NCI-H1092 (cell line): ENCODE results near the gene RRP9.

Experiments used
- DNase-seq: peaks from one replicate; lab custom pipeline; 2025; lab: John Stamatoyannopoulos, UW

RRP9 gene

DNA sequence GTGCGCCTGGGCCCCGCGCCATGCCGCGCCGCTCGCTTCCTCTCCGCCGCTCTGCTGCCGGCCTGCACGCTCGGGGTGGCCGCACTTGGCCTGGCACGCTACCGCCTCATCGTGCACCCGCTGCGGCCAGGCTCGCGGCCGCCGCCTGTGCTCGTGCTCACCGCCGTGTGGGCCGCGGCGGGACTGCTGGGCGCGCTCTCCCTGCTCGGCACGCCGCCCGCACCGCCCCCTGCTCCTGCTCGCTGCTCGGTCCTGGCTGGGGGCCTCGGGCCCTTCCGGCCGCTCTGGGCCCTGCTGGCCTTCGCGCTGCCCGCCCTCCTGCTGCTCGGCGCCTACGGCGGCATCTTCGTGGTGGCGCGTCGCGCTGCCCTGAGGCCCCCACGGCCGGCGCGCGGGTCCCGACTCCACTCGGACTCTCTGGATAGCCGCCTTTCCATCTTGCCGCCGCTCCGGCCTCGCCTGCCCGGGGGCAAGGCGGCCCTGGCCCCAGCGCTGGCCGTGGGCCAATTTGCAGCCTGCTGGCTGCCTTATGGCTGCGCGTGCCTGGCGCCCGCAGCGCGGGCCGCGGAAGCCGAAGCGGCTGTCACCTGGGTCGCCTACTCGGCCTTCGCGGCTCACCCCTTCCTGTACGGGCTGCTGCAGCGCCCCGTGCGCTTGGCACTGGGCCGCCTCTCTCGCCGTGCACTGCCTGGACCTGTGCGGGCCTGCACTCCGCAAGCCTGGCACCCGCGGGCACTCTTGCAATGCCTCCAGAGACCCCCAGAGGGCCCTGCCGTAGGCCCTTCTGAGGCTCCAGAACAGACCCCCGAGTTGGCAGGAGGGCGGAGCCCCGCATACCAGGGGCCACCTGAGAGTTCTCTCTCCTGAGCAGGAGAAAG is 14.4 kb upstream of the RRP9 start:
- DNase-seq: no peak

DNA sequence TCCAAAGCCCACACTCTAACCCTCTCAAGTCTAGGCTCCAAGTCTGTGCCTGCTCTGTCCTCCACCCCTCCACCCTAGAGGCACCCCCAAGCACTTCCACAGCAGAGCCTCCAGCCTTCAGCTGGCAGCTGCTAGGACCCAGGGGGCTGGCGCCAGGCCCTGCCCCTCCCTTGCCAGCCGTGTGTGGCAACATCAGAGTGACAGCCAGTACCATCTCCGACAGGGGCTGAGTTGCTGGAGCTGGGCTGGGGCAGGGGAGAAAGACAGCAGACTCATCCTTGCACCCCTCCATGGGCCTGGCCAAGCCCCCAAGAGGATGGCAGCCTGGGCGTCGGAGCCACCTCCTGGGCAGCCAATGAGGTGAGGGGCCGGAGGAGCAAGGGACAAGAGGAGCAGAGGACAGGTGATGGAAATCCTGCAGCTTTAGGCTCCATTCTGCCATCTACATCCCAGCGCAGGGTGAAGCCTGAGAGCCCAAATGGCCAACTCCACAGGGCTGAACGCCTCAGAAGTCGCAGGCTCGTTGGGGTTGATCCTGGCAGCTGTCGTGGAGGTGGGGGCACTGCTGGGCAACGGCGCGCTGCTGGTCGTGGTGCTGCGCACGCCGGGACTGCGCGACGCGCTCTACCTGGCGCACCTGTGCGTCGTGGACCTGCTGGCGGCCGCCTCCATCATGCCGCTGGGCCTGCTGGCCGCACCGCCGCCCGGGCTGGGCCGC is 13.6 kb upstream of the RRP9 start, which contains the start of gene GPR62:
Gene GPR62 (plus strand): TSS at position 207 of the 718 bp plus-strand sequence. CDS start 272 bp downstream, at position 479.
- no peak for DNase-seq

GRCh38 chr3:51954713-51955112 is 13.0 kb upstream of the RRP9 start:
- DNase-seq: no peak

DNA sequence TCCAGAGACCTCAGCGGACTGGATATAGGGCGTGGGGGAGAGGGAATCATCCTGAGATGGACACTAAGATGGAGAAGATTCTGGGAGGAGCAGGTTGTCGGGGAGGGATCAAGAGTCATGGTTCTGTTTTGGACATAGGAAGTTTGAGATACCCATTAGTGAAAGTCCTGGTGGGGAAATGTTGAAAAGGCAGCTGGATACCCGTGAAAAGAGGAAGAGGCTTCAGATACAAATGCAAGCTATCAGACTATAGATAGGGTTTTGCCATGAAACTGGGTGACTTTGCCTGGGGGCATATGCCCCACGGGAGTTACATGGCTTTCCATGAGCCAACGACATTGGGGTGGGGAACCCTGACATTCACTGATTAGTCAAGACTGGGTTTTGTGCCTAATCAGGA is 12.4 kb upstream of the RRP9 start:
- DNase-seq: no peak

DNA sequence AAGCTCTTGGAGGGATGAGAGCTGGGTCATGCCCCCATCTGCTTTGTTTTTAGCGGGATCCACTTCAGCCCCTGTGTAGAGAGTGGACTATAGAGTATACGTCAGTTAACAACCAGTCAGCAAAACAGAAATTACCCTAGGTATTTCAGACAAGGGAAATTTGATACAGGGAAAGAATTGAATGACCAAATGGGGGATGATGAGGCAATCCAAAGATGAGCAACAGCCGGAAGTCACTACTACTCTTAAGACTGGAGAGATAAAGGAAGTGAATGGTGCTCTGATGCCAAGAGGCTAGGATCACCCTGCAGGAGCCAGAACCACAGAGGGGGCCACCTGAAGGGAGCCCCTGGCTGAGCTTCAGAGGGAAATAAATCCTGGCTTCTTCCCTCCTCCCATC is 11.7 kb upstream of the RRP9 start:
- DNase-seq: no peak

DNA sequence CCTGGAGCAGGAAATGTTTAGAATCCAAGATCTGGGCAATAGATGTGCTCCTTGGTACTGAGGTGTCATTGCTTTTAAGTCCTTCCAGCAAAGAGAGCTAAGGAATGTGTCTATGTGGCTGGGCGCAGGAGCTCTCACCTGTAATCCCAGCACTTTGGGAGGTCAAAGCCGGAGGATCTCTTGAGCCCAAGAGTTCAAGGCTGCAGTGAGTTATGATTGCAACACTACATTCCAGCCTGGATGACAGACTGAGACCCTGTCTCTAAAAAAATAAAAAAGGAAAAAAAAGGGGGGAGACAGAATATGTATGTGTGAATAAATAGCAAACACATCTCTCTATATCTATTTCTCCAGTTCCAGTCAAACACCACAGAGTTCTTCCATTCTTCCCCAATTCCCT is 9.2 kb upstream of the RRP9 start:
- no peak for DNase-seq

GRCh38 chr3:51949121-51949520 is 7.4 kb upstream of the RRP9 start:
- DNase-seq: no peak

GRCh38 chr3:51948016-51948580 is 6.4 kb upstream of the RRP9 start:
- DNase-seq: no peak

DNA sequence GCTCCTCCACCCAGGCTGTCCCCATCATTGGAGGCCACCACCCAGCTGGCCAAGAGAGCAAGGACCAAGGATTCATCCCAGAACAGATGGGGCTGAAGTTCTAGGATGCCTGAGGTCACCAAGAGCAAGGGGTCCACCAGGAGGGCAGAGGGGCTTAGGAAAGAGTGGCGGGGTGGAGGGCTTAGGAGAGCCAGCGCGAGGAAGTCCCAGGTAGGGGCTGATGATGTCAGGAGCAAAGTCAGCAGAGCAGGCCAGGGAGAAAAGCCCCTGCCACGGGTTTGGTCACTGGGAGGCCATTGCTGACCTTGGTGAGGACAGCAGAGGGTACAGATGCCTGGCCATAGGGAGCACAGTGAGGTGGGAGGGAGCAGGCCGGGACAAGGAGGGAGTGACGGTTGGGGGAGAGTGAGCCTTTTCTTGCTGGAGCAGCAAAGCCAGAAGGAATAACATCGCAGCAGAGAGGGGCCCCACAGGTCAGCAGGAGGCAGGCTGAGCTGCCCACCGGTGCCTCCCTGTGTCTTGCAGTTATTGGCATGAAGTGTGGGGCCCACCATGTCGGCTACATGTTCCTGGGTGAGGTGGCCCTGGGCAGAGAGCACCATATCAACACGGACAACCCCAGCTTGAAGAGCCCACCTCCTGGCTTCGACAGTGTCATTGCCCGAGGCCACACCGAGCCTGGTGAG is 5.7 kb upstream of the RRP9 start:
- DNase-seq: no peak

DNA sequence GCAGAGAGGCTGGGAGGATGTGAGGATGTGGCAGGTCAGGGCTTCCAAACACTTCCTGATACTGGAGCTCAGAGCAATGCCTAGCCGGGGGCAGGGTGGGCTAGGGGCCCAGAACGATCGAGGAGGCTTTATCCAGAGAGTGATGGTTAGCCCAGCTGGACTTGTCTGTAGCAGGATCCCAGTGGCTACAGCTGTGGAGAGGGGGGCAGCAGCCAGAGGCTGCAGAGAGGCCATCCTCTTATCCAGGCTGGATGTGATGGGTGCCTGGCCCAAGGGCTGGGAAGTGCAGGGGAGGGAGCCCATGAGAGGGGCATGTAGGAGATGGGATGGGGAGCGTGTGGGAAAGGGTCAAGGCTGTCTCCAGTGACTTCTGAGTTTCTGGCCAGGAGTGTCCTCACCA is 5.1 kb upstream of the RRP9 start:
- no peak for DNase-seq

- DNase-seq: no peak
These were observed 4.4 kb upstream of the RRP9 start for GRCh38 chr3:51945926-51946705.

DNA sequence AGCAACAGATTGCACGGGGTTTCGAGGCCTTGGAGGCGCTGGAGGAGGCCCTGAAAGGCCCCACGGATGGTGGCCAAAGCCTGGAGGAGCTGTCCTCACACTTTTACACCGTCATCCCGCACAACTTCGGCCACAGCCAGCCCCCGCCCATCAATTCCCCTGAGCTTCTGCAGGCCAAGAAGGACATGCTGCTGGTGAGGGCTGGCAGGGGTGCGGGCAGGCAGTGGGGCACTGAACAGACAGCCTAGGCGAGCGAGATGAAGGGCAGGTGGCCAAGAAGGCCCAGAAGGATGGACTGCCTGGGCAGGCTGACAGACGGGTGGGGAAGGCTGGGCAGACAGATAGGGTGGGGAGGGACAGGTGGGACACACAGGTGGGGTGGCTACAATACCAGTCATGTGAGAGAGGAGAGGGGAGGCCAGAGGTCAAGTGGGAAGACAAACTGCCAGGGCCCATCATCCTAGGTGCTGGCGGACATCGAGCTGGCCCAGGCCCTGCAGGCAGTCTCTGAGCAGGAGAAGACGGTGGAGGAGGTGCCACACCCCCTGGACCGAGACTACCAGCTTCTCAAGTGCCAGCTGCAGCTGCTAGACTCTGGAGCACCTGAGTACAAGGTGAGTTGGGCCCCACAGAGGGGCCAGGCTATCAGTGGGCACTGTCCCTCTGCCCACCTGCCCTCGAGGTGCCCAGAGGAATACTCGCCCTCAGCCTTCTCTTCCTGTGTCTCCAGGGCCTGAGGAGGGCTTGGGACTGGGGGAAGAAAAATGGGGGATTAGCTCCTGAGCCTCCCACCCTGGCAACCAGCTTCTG is 3.5 kb upstream of the RRP9 start:
- no peak for DNase-seq

DNA sequence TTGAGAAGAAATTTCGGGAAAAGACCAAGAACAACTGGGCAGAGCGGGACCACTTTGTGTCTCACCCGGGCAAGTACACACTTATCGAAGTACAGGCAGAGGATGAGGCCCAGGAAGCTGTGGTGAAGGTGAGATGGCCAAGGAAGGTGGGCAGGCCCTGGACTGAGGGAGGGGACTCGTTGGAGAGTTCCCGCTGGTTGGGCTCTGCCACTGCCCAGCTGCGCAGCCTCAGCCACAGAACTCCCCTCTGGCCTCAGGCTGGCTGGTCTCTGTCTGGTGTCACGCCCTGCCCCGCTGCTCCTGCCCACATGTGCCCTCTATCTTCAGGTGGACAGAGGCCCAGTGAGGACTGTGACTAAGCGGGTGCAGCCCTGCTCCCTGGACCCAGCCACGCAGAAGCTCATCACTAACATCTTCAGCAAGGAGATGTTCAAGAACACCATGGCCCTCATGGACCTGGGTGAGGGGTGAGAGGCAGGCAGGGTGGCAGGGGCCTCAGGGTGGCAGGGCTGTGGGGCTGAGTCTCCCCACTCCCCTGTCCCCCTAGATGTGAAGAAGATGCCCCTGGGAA is 2.8 kb upstream of the RRP9 start:
- DNase-seq: no peak

- DNase-seq: no peak
These were observed 2.0 kb upstream of the RRP9 start for GRCh38 chr3:51943451-51944391.

DNA sequence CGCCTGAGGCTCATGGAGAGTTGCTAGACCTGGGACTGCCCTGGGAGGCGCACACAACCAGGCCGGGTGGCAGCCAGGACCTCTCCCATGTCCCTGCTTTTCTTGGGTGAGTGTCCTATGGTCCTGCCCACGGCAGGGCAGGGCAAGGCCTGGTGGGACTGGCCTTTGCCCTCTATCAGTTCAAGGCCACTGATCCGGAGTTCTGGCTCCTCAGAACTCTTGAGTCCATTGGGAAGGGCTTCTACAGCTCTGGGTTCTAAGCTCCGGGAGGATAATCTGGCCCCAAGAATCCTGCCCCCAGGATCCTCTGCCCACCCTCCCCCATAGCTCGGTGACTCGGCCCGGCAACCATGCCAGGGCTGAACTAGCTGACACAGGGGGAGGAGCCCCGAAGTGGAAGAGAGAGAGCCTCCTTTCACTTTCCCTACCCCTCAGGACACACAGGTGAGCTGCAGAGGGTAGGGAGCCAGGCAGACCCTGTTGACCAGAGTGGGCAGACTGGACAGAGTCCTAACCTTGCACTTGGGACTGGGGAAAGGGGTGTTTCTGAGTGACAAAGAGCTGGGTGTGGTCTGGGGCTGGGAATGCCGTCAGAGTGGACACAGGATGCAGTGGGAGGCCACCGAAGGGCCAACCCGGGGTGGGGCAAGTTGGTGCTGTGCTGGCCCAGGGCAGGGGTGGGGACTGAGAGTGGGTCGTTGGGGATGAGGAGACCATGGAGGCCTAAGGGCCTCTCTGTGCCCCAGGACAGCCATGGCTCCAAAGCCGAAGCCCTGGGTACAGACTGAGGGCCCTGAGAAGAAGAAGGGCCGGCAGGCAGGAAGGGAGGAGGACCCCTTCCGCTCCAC is 1.1 kb upstream of the RRP9 start:
- DNase-seq: no peak

- DNase-seq: no peak
These were observed 274 bp downstream of the RRP9 start for GRCh38 chr3:51941463-51941797.

- DNase-seq: no peak
These were observed 849 bp downstream of the RRP9 start for GRCh38 chr3:51940648-51941462.
